ENCODE measurements around the gene MITD1. TPM values are rescaled to one million over a fixed set of nuclear protein-coding genes. Genes with fewer than 3 reads are reported as not detected.

Gene MITD1
- total RNA-seq, 1 experiment from 2014 or later = 19.1 TPM

GRCh38 chr2:99150706-99151105 lies 30.2 kb downstream of the MITD1 start:
- peak overlapping the region; percentile 23 for H3K27ac Mint-ChIP-seq (ENCODE audit: low read depth, unreplicated experiment)
- no peak overlapping the region for H3K4me3 Mint-ChIP-seq (ENCODE audit: unreplicated experiment)
- CTCF ChIA-PET = no interaction called here
- BruUV-seq (replicated peaks) = no TSS peak
- DNase-seq (ENCODE audit: unreplicated experiment) = peak; percentile 20
- TF ChIP-seq CTCF (IDR thresholded peaks at IDR 0.05; ENCODE audit: unreplicated experiment) = no peak
- POLR2A ChIA-PET = no interaction called here
- no peaks in the 10 kb centered on the region for H3K27me3 Mint-ChIP-seq (ENCODE audit: insufficient read depth, unreplicated experiment)
- H3K4me1 Mint-ChIP-seq (ENCODE audit: insufficient read depth, unreplicated experiment) = peaks cover 17% of the 10 kb centered on the region
- no peaks in the 10 kb centered on the region for H3K9me3 Mint-ChIP-seq (ENCODE audit: unreplicated experiment)
- intact Hi-C loops (cut with micrococcal nuclease) = no loop called here
- H3K36me3 Mint-ChIP-seq (ENCODE audit: insufficient read depth, unreplicated experiment) = no peaks in the 10 kb centered on the region

- Mint-ChIP-seq H3K9me3 (ENCODE audit: unreplicated experiment) (no peaks in the 10 kb centered on the region), H3K4me3 (ENCODE audit: unreplicated experiment) (peak within 1 kb of the TSS; percentile 99), H3K36me3 (ENCODE audit: insufficient read depth, unreplicated experiment) (no peaks in the 10 kb centered on the region), H3K4me1 (ENCODE audit: insufficient read depth, unreplicated experiment) (peaks cover 8% of the 10 kb centered on the region), H3K27me3 (ENCODE audit: insufficient read depth, unreplicated experiment) (no peaks in the 10 kb centered on the region), H3K27ac (ENCODE audit: low read depth, unreplicated experiment) (peak within 1 kb of the TSS; percentile 92)
- no peak for TF ChIP-seq CTCF (IDR thresholded peaks at IDR 0.05; ENCODE audit: unreplicated experiment)
- BruUV-seq (replicated peaks) = no TSS peak
- CTCF ChIA-PET = interaction anchor here (0.6 to 1.1 kb wide), 5 partner anchors 15 to 358 kb away, joined by 3 to 5 read pairs (median 3); no protein-coding TSS in a partner anchor
- peak; percentile 95 for DNase-seq (ENCODE audit: unreplicated experiment)
- intact Hi-C loops (cut with micrococcal nuclease) = loop anchor here (1.0 kb wide), 1 partner anchor 14 kb away; no protein-coding TSS in a partner anchor
- POLR2A ChIA-PET = interaction anchor here (0.6 to 4.6 kb wide), 27 partner anchors 8 to 1421 kb away, joined by 3 to 139 read pairs (median 4); partner anchors contain the start of genes EIF5B, LIPT1, MITD1 and MRPL30
Observed at GRCh38 chr2:99141110-99142108, 39.4 kb downstream of the MITD1 start, which contains the start of gene C2orf15. Gene C2orf15 (plus strand): TSS chr2:99141707. CDS start chr2:99150559, 8,852 bp downstream.

GRCh38 chr2:99140860-99141109 lies 40.1 kb downstream of the MITD1 start:
- POLR2A ChIA-PET = interaction anchor here (0.5 to 4.6 kb wide), 28 partner anchors 8 to 1422 kb away, joined by 3 to 139 read pairs (median 4); partner anchors contain the start of genes EIF5B, LIPT1, MITD1 and MRPL30

More at GRCh38 chr2:99140860-99141109, 40.1 kb downstream of the MITD1 start:
- CTCF ChIA-PET = interaction anchor here (0.6 to 1.1 kb wide), 3 partner anchors 14 to 1114 kb away, joined by 3 to 4 read pairs (median 4); no protein-coding TSS in a partner anchor
- H3K9me3 Mint-ChIP-seq (ENCODE audit: unreplicated experiment) = no peaks in the 10 kb centered on the region
- intact Hi-C loops (cut with micrococcal nuclease) = loop anchor here (1.0 kb wide), 1 partner anchor 15 kb away; no protein-coding TSS in a partner anchor
- no TSS peak for BruUV-seq (replicated peaks)
- peaks cover 8% of the 10 kb centered on the region for H3K4me1 Mint-ChIP-seq (ENCODE audit: insufficient read depth, unreplicated experiment)
- no peak for TF ChIP-seq CTCF (IDR thresholded peaks at IDR 0.05; ENCODE audit: unreplicated experiment)
- peak overlapping the region; percentile 92 for H3K27ac Mint-ChIP-seq (ENCODE audit: low read depth, unreplicated experiment)
- no peak for DNase-seq (ENCODE audit: unreplicated experiment)
- no peaks in the 10 kb centered on the region for H3K36me3 Mint-ChIP-seq (ENCODE audit: insufficient read depth, unreplicated experiment)
- H3K4me3 Mint-ChIP-seq (ENCODE audit: unreplicated experiment) = peak overlapping the region; percentile 99
- H3K27me3 Mint-ChIP-seq (ENCODE audit: insufficient read depth, unreplicated experiment) = no peaks in the 10 kb centered on the region

Data from MCF 10A (cell line).